Cardiac muscle cell (in vitro differentiated cells and primary cell): Measurements from ENCODE around the gene KLK4. TPM values are rescaled to one million over a fixed set of nuclear protein-coding genes. Genes with fewer than 3 reads are reported as not detected.
A peak's percentile ranks its signal among the peaks of the same experiment; 100 is the strongest.

Source experiments
- DNase-seq, 2 donors: peaks; one replicate each; pipeline versions ENCODE4 v3.0.0 to v3.0.0-alpha.2; 2010 to 2017; ENCODE audit warnings: low read depth in 1 of 2, low spot score in 1 of 2
- H3K27ac ChIP-seq: fragments of 200-600 bp; sonication (generic); 2 replicates; pipeline ENCODE4 v1.5.1; 2016
- H3K27me3 ChIP-seq: fragments of 200-600 bp; sonication (generic); 2 replicates; pipeline ENCODE4 v1.6.0; 2016; ENCODE audit warnings: control low read depth
- H3K36me3 ChIP-seq: fragments of 200-600 bp; sonication (generic); 2 replicates; pipeline ENCODE4 v1.5.1; 2016; ENCODE audit warnings: control low read depth
- H3K4me1 ChIP-seq: fragments of 200-600 bp; sonication (generic); 2 replicates; pipeline ENCODE4 v1.8.1; 2017; ENCODE audit warnings: low read depth, mild to moderate bottlenecking, mixed run types
- H3K4me3 ChIP-seq: fragments of 200-600 bp; sonication (generic); 2 replicates; pipeline ENCODE4 v1.5.1; 2016; ENCODE audit warnings: mild to moderate bottlenecking
- H3K9me3 ChIP-seq: fragments of 200-600 bp; sonication (generic); 2 replicates; pipeline ENCODE4 v1.5.1; 2017; ENCODE audit warnings: low read depth, mild to moderate bottlenecking, control low read depth
- polyA plus RNA-seq: library from polyadenylated mRNA; unstranded; fragments of >200 nt; fragmentation: Nextera tagmentation; extraction: Ambion mirVana; gene quantifications from 2 replicates; pipeline ENCODE4 v1.2.1, GENCODE V29; 2016
- total RNA-seq: library from RNA; depleted of rRNA; stranded (reverse); fragments of >200 nt; gene quantifications from 2 replicates; pipeline ENCODE4 v1.2.3, GENCODE V29; 2016
- TF ChIP-seq, protein P1 (sequence below): IDR thresholded peaks from 2 replicates; pipeline ENCODE4 v1.5.1; 2012; ENCODE audit warnings: low read depth, mild to moderate bottlenecking, low read length

Gene KLK4
- total and polyA plus RNA-seq, 2 experiments from 2014 or later: not detected

DNA sequence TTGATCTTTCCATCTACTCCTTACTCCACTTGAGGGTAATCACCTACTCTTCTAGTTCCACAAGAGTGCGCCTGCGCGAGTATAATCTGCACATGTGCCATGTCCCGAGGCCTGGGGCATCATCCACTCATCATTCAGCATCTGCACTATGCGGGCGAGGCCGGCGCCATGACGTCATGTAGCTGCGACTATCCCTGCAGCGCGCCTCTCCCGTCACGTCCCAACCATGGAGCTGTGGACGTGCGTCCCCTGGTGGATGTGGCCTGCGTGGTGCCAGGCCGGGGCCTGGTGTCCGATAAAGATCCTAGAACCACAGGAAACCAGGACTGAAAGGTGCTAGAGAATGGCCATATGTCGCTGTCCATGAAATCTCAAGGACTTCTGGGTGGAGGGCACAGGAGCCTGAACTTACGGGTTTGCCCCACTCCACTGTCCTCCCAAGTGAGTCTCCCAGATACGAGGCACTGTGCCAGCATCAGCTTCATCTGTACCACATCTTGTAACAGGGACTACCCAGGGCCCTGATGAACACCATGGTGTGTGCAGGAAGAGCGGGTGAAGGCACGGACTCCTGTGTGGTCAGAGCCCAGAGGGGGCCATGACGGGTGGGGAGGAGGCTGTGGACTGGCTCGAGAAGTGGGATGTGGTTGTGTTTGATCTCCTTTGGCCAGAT lies 40.6 kb downstream of the KLK4 start:
- DNase-seq: peak in 1 of 2 donors; percentile 21
- TF ChIP-seq, protein P1, sequence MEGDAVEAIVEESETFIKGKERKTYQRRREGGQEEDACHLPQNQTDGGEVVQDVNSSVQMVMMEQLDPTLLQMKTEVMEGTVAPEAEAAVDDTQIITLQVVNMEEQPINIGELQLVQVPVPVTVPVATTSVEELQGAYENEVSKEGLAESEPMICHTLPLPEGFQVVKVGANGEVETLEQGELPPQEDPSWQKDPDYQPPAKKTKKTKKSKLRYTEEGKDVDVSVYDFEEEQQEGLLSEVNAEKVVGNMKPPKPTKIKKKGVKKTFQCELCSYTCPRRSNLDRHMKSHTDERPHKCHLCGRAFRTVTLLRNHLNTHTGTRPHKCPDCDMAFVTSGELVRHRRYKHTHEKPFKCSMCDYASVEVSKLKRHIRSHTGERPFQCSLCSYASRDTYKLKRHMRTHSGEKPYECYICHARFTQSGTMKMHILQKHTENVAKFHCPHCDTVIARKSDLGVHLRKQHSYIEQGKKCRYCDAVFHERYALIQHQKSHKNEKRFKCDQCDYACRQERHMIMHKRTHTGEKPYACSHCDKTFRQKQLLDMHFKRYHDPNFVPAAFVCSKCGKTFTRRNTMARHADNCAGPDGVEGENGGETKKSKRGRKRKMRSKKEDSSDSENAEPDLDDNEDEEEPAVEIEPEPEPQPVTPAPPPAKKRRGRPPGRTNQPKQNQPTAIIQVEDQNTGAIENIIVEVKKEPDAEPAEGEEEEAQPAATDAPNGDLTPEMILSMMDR: peak; percentile 20

DNA sequence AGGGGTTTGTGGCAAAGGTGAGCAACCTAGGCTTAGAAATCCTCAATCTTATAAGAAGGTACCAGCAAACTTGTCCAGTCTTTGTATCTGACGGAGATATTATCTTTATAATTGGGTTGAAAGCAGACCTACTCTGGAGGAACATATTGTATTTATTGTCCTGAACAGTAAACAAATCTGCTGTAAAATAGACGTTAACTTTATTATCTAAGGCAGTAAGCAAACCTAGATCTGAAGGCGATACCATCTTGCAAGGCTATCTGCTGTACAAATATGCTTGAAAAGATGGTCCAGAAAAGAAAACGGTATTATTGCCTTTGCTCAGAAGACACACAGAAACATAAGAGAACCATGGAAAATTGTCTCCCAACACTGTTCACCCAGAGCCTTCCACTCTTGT lies 41.7 kb downstream of the KLK4 start:
- H3K4me1 ChIP-seq: no peaks in the 10 kb centered on the region
- TF ChIP-seq, protein P1: no peak
- peaks cover 43% of the 10 kb centered on the region for H3K27me3 ChIP-seq
- H3K4me3 ChIP-seq: no peak overlapping the region
- H3K36me3 ChIP-seq: no peaks in the 10 kb centered on the region
- DNase-seq: no peak
- no peaks in the 10 kb centered on the region for H3K9me3 ChIP-seq
- no peak overlapping the region for H3K27ac ChIP-seq

More for the DNA sequence above, 40.6 kb downstream of the KLK4 start:
- no peak overlapping the region for H3K27ac ChIP-seq
- peaks cover 49% of the 10 kb centered on the region for H3K27me3 ChIP-seq
- H3K9me3 ChIP-seq: no peaks in the 10 kb centered on the region
- no peaks in the 10 kb centered on the region for H3K4me1 ChIP-seq
- H3K36me3 ChIP-seq: no peaks in the 10 kb centered on the region
- no peak overlapping the region for H3K4me3 ChIP-seq

DNA sequence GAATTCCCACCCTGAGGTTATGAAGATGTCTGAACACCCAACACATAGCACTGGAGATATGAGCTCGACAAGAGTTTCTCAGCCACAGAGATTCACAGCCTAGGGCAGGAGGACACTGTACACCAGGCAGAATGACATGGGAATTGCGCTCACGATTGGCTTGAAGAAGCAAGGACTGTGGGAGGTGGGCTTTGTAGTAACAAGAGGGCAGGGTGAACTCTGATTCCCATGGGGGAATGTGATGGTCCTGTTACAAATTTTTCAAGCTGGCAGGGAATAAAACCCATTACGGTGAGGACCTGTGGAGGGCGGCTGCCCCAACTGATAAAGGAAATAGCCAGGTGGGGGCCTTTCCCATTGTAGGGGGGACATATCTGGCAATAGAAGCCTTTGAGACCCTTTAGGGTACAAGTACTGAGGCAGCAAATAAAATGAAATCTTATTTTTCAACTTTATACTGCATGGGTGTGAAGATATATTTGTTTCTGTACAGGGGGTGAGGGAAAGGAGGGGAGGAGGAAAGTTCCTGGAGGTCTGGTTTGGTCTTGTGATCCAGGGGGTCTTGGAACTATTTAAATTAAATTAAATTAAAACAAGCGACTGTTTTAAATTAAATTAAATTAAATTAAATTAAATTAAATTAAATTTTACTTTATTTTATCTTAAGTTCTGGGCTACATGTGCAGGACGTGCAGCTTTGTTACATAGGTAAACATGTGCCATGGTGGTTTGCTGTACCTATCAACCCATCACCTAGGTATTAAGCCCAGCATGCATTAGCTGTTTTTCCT lies 49.5 kb downstream of the KLK4 start:
- peaks cover 17% of the 10 kb centered on the region for H3K27me3 ChIP-seq
- H3K4me1 ChIP-seq: no peaks in the 10 kb centered on the region
- no peak overlapping the region for H3K4me3 ChIP-seq
- DNase-seq: no peak
- H3K36me3 ChIP-seq: no peaks in the 10 kb centered on the region
- no peak overlapping the region for H3K27ac ChIP-seq
- no peaks in the 10 kb centered on the region for H3K9me3 ChIP-seq
- TF ChIP-seq, protein P1: no peak

DNA sequence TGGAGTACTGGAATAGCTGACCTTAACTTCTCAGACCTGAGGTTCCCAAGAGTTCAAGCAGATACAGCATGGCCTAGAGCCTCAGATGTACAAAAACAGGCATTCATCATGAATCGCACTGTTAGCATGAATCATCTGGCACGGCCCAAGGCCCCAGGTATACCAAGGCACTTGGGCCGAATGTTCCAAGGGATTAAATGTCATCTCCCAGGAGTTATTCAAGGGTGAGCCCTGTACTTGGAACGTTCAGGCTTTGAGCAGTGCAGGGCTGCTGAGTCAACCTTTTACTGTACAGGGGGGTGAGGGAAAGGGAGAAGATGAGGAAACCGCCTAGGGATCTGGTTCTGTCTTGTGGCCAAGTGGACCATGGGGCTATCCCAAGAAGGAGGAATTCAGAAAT lies 50.2 kb downstream of the KLK4 start:
- H3K4me1 ChIP-seq: no peaks in the 10 kb centered on the region
- DNase-seq: no peak
- H3K4me3 ChIP-seq: no peak overlapping the region
- no peaks in the 10 kb centered on the region for H3K36me3 ChIP-seq
- no peaks in the 10 kb centered on the region for H3K9me3 ChIP-seq
- TF ChIP-seq, protein P1: no peak
- H3K27ac ChIP-seq: no peak overlapping the region
- peaks cover 21% of the 10 kb centered on the region for H3K27me3 ChIP-seq

DNA sequence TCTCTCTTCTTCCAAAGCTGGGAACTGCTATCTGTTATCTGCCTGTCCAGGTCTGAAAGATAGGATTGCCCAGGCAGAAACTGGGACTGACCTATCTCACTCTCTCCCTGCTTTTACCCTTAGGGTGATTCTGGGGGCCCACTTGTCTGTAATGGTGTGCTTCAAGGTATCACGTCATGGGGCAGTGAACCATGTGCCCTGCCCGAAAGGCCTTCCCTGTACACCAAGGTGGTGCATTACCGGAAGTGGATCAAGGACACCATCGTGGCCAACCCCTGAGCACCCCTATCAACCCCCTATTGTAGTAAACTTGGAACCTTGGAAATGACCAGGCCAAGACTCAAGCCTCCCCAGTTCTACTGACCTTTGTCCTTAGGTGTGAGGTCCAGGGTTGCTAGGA lies 51.3 kb downstream of the KLK4 start:
- no peaks in the 10 kb centered on the region for H3K36me3 ChIP-seq
- H3K27me3 ChIP-seq: peaks cover 31% of the 10 kb centered on the region
- no peak overlapping the region for H3K27ac ChIP-seq
- H3K9me3 ChIP-seq: no peaks in the 10 kb centered on the region
- H3K4me3 ChIP-seq: no peak overlapping the region
- TF ChIP-seq, protein P1: no peak
- DNase-seq: no peak
- no peaks in the 10 kb centered on the region for H3K4me1 ChIP-seq
